IPS DF 4.7 (cell line): ENCODE data around the gene PRR5.
"Not testable (repeated sequence)": the region's sequence is repeated elsewhere in the genome, so short reads cannot be mapped to it uniquely, and the experiment has no call there.

ENCODE experiments used
- DNase-seq: peaks from one replicate; pipeline ENCODE4 v3.0.0-alpha.2; 2013; ENCODE audit warnings: low spot score; ENCODE audit errors: extremely low read depth

The PRR5 gene

GRCh38 chr22:44733426-44734106 lies 31.6 kb downstream of the PRR5 start:
- no peak for DNase-seq

DNA sequence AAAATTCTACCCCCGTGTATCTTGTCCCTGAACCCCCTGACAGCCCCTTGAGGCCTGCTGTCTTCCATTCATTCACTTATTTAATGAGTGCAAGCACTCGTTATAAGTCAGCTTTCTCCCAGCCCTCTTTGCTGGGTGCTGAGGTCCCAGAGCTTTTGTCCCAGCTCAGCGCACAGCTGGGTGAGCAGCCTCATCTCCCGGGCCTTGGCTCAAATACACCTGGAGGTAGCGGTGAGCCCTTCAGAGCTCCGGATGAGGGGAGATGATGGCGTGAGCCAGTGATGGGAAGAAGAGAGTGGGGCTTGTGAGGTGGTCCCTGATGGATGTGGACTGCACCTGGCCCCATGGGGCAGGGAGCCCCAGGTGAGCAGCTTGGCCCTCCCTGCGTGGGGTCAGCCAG lies 32.3 kb downstream of the PRR5 start:
- no peak for DNase-seq

GRCh38 chr22:44734801-44735517 lies 33.0 kb downstream of the PRR5 start:
- DNase-seq = no peak

- DNase-seq = no peak
These were observed 33.8 kb downstream of the PRR5 start for GRCh38 chr22:44735518-44736428.

DNA sequence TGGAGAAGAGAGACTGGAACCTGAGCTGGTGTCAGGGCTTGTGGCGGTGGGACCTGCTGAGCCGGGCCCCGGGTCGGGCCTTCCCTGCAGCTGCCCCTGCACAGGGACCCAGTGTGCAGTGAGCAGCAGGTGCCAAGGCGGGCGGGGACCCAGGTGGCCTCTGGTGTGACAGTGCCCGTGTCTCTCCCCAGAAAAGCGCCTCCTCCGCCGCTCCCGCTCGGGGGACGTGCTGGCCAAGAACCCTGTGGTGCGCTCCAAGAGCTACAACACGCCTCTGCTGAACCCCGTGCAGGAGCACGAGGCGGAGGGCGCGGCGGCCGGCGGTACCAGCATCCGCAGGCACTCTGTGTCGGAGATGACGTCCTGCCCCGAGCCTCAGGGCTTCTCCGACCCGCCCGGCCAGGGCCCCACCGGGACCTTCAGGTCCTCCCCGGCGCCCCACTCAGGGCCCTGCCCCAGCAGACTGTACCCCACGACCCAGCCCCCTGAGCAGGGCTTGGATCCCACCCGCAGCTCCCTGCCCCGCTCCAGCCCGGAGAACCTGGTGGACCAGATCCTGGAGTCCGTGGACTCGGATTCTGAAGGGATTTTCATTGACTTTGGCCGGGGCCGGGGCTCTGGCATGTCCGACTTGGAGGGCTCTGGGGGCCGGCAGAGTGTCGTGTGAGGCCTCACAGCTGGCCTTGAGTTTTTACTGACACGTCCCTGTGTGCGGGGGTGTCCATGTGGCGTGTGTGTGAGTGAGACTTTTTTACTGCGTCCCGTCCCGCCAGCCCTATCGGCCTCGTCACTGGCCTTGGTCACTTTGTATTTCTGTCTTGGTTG lies 34.8 kb downstream of the PRR5 start:
- DNase-seq = no peak

DNA sequence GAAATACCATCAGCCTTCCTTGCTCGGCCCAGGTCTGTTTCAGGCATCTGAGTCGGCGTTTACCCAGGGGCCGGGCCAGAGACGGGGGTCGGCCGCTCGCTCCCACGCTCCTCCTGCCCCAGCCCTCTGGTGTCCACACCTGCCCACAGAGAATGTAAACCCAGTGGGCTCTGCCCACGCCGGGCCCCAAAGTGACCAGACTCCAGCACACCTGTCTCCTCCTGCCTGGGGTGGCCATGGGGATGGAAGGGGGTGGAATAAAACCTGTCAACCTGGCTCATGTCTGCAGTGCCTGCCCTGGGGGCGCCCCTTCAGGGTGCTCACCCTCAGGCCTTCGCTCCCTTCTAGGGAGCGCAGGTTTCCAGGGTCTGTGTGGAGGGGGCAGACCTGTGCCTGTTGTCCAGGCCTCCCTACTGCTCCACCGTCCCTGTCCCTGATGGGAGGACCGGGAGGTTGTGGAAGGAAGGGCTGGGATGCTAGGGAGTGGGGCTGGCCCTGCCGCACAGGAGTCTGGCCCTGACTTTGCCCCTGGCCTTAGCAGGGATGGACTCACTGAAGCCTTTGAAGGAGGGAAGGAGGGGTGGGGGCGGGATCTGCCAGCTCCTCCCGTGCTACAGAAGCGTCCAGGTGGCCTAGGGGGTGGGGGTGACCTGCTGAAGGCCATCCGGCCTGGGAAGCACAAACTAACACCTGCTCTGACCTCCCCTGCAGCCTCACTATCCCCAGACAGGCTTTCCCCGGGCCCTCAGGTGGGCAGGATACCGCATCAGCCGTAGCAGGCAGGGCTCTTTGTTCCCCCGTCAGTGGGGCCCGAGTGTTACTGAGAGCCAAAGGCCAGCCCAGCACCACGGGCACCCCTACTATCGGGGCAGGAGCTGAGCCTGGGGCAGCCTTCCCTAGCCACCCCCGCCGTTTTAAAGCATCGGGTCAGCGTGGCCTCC lies 35.7 kb downstream of the PRR5 start:
- no peak for DNase-seq

DNA sequence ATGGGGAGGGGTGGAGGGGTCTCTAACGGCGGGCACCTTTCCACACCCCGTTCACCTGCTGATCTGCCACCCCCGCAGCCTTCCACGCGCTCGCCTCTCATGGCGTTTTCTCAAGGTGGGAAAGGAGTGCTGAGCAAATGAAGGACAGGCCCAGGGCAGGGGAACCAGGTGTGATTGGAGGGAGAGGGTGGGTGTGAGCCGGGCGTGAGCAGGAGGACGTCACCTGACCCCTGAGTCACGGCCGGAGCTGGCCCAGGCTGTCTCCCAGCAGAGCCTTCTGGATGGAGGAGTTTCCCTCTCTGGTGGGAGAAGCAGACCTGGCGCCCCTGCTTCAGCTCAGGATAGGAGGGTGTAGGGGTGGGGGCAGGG lies 36.3 kb downstream of the PRR5 start:
- DNase-seq = no peak

DNA sequence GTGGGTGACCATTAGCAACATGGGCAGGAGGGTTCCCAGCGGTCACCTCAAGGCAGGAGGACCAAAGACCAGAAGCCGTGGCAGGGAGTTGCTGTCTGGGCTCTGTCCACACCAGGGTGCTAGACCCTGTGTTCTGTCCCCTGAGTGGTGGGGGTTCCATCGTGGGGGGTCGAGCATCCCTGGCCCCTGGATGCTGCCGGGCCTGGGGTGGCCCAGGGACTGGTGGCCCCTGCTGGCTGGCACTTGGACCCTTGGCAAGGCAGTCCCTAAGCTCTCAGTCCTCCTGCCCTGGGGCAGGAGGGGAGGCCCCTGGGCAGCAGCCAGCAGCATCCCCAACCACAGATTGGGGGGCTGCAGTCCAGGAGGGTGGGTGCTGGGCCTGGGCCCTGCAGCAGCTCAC lies 37.0 kb downstream of the PRR5 start:
- DNase-seq = no peak

DNA sequence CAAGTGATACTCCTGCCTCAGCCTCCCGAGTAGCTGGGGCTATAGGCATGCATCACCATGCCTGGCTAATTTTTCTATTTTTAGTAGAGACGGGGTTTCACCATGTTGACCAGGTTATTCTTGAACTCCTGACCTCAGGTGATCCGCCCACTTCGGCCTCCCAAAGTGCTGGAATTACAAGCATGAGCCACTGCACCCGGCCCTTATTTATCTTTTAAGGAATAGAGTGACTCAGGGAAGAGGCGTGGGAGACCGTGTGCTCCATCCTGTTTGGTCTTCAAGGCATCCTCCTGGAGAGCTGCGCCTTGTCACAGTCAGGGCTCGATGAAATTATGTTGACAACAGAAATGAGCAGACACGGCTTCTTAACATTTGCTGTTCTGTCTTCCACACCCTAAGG lies 37.7 kb downstream of the PRR5 start:
- DNase-seq = not testable (repeated sequence)

GRCh38 chr22:44740307-44740706 lies 38.3 kb downstream of the PRR5 start:
- no peak for DNase-seq

- no peak for DNase-seq
These were observed 39.9 kb downstream of the PRR5 start for GRCh38 chr22:44741929-44742328.

DNA sequence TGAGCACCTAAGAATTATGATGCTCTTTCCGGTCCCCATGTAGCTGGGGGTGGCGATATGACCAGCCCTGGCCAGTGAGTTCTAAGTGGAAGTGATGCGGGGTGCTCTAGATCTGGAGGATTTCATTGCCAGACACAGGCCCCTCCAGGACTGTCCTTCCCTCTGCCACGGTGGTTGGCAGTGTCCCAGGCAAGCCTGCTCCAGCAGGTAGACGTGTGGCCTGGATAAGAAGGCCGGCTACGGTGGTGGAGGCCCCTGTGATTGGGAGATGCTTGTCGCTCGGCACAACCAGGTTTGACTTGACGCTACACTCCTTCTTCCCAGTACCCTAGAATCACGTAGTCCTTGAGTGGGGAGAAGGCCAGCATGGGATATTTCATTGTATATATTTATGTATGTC lies 41.2 kb downstream of the PRR5 start:
- DNase-seq = no peak

- DNase-seq = no peak
These were observed 41.8 kb downstream of the PRR5 start for GRCh38 chr22:44743804-44744211.

- DNase-seq = no peak
These were observed 44.1 kb downstream of the PRR5 start for GRCh38 chr22:44745853-44746789.

DNA sequence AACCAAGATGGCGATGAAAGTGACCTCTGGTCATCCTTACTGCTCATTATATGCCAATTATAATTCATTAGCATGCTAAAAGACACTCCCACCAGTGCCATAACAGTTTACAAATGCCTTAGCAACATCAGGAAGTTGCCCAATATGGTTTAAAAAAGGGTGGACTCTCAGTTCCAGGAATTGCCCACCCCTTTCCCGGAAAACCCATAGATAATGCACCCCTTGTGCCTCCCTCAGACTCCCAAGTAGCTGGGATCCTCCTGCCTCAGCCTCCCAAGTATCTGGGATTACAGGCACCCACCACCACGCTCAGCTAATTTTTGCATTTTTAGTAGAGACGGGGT lies 45.8 kb downstream of the PRR5 start:
- not testable (repeated sequence) for DNase-seq

- DNase-seq = no peak
These were observed 46.5 kb downstream of the PRR5 start for GRCh38 chr22:44748524-44748923.

DNA sequence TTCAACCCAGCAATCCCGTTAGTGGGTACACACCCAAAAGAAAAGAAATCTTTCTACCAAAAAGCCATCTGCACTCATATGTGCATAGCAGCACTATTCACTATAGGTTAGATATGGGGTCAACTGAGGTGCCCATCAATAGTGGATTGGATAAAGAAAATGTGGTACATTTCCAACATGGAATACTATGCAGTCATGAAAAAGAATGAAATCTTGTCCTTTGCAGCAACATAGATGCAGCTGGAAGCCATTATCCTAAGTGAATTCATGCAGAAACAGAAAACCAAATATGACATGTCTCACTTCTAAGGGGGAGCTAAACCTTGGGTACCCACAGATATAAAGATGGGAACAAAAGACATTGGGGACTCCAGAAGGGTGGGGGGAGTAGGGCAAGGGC lies 48.5 kb downstream of the PRR5 start:
- no peak for DNase-seq

DNA sequence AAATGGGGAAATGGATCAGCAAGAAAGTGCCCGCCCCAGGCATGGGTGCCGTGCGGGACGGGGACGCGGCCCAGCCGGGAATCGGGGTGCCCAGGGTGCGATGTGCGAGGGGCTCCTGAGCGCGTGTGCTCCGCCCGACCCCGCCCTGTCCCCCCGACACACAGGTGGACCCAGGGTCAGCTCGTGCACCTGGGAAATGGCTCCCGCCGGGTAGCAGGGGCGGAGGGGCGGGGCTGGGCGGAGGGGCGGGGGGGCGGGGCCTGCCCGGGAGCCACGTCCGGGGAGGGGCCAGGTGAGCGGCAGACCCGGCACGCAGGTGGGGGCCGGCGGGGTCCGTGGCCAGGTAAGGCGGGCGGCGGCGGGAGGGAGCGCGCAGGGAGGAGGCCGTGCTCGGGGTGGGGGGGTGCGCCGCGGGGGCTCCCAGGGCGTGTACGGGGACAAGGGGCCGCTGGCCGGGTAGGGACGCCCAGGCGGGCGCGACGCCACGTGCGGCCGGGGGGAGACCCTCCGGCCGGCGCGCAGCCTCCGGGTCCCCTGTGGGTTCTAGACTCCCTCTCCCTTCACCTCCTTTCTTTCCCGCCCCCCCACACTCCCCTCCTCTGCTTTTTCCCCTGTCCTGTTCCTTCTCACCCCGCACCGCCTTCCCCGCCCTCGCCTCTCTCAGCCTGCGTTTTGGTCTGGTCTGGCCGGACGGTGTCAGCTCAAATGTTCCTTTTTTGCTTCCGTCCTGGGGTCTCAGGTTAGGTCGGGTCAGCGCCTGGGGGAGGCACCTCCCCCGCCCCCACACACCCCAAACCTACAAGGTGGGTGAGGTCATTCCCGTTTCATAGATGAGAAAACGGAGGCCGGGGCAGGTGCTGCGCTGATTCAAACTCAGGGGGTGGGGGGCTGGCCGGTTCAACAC lies 50.5 kb downstream of the PRR5 start, which contains the start of gene ARHGAP8:
TSS of gene ARHGAP8 (plus strand) at position 291 of the 904 bp plus-strand sequence. CDS start 33,953 bp downstream, outside the sequence.
- DNase-seq = no peak
